ENCODE data around the gene YBEY.

Gene YBEY

GRCh38 chr21:46265736-46266525 lies 20.2 kb upstream of the YBEY start:
- no peak for DNase-seq

GRCh38 chr21:46266946-46267345 lies 19.2 kb upstream of the YBEY start:
- DNase-seq, result no peak

GRCh38 chr21:46268371-46268770 lies 17.8 kb upstream of the YBEY start:
- DNase-seq, result no peak

DNA sequence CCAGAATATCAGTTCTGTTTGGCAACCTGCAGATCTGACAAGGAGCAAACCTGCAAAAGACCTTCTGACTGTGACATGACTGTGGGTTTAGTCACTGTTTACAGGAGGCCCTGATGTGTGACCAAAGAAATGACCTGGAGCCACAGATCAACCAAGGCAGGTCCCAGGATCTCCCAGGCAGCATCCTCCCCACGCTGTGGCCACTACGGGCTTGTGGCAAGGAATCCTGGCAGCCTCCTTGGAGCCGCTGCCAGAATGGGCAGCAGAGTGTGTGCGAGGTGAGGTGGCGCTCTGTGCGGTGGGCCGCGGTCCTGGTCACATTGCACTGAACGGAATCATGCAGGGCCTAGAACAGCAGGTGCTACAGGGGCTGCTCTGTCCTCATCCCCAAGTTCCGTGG lies 16.7 kb upstream of the YBEY start:
- no peak for DNase-seq

- no peak for DNase-seq
Measured at GRCh38 chr21:46273341-46273740, 12.8 kb upstream of the YBEY start.

DNA sequence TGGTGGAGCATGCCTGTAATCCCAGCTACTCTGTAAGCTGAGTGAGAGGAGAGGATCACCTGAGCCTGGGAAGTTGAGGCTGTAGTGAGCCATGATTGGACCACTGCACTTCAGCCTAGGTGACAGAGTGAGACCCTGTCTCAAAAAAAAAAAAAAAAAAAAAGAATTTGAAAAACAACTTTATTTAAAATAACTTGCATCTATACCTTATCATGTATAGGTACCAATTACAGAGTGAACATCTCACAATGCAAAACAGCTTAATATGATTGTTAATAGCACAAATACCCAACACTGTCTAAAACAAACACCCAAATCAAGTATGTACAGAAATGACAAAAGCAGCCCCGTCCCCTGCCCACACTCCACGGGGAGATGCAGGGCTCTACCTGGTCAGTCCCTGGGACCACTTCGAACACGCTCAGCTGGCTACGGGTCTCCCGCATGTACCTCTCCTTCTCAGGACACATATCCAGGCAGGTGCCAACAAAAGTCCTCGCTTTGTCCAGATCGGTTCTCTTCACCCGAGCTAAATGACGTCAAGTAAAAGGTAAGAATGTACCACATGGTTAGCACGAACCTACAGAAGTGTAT lies 11.2 kb upstream of the YBEY start:
- no peak for DNase-seq

GRCh38 chr21:46284077-46284644 lies 2.0 kb upstream of the YBEY start:
- no peak for DNase-seq

GRCh38 chr21:46284733-46285132 lies 1.4 kb upstream of the YBEY start:
- no peak for DNase-seq

DNA sequence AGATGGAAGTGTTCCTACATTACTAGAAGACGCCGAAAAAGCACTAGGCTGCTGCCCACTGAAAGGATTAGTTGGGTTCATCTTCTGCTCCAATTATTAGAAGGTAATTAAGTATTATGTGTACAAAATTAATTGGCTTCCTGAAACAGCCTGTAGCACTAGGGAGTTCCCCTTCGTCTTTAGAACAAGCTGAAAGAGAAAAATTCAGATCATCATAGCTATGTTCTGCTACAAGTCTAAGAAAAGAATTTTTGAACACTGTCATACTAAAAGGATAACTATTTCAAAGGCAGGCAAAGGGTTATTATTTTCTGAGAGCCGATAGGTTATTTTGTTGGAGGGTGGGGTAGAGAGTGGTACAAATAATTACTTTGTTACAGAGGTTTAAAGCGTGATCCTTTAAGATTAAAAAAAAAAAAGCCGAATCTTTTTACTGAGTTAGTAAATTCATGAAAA lies 908 bp upstream of the YBEY start, which contains the start of gene MCM3AP:
Gene MCM3AP (minus strand): TSS at position 406 of the 456 bp plus-strand sequence. CDS start 325 bp downstream, at position 81.
- no peak for DNase-seq

DNA sequence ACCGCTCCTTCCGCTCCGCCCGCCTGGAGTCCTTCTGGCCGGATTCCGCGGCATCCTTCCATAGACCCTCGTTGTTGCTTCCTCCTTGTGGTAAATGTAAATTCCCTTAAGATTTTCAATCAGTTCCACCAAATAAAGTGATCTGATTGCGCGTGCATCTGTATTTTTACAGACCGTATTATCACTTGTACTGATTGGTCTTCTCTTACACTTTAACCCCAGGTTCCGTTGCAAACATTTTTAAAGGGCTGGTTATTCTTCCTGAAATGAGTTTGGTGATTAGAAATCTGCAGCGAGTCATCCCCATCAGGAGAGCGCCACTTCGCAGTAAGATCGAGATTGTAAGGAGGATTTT lies 483 bp downstream of the YBEY start:
- no peak for DNase-seq

DNA sequence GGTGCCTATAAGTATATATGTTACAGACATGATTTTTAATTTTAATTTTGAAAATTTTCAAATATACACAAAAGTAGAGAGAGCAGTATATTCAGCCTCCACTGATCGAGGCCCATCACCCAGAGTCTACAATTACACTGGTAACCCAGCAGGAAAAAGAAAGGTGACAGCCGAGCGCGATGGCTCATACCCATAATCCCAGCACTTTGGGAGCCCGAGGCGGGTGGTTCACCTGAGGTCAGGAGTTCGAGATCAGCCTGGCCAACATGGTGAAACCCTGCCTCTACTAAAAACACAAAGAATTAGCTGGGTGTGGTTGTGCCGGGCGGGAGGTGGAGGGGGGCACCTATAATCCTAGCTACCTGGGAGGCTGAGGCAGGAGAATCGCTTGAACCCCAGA lies 1.4 kb downstream of the YBEY start:
- no peak for DNase-seq

DNA sequence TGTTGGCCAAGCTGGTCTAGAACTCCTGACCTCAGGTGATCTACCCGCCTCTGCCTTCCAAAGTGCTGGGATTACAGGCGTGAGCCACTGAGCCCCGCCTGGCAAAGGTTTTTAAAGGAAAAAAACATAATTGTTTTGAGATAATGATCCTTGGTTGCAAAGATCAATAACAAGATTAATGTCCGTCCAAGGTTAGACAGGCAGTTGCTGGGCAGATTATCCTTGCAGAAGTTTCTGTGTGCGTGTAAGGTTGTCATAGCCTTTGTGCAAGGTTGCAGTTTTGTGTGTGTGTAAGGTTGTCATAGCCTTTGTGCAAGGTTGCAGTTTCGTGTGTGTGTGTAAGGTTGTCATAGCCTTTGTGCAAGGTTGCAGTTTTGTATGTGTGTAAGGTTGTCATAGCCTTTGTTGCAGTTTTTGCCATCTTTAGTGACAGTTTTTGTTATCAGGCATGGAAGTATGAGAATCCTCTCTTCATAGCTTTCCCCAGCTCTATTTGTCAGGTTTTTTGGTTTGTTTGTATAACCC lies 3.6 kb downstream of the YBEY start:
- peak; percentile 75 for DNase-seq

DNA sequence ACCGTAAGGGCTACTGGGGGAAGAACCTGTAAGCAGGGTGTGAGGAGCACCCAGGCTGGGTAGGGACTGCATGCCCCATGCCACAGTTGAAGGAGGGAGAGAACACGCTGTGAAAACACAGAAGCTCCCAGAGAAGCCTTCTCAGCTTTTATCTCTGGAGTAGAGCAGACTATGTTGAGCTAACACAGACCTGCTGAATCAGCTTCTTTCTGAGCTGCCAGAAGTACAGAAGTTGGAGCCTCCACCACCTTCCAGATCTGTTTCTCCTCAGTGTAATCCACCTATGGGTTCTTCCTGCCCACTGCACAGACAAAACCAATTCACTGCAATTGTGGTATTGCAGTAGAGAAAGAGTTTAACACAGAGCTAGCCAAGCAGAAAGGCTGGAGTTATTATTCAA lies 5.4 kb downstream of the YBEY start:
- DNase-seq, result no peak

DNA sequence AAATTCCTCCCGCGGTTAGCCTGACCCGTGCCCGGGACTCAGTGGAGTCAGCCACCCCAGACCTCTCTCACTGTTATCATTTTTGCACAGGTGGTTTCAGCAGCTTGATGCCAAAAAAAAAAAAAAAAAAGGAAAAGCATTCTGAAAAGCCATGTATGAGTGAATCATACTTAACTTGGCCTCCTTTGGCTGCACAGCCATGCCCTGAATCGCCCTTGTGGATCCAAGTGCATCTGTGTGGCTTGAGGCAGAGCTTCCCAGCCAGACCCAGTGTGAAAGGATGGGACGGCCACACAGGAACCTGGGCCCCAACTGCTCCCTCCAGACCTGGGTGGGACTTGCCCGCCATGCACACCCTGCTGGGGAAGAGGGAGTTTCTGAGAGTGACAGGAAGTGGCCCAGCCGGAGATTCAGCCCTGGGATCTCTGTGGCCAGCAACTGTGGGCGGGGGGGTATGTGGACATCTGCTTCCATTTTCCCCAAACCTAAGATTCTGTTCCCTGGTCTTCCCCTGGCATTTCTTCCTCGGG lies 8.6 kb downstream of the YBEY start:
- DNase-seq, result no peak

GRCh38 chr21:46295177-46295770 lies 9.1 kb downstream of the YBEY start:
- no peak for DNase-seq

- no peak for DNase-seq
Measured at GRCh38 chr21:46295996-46296752, 10.0 kb downstream of the YBEY start.

DNA sequence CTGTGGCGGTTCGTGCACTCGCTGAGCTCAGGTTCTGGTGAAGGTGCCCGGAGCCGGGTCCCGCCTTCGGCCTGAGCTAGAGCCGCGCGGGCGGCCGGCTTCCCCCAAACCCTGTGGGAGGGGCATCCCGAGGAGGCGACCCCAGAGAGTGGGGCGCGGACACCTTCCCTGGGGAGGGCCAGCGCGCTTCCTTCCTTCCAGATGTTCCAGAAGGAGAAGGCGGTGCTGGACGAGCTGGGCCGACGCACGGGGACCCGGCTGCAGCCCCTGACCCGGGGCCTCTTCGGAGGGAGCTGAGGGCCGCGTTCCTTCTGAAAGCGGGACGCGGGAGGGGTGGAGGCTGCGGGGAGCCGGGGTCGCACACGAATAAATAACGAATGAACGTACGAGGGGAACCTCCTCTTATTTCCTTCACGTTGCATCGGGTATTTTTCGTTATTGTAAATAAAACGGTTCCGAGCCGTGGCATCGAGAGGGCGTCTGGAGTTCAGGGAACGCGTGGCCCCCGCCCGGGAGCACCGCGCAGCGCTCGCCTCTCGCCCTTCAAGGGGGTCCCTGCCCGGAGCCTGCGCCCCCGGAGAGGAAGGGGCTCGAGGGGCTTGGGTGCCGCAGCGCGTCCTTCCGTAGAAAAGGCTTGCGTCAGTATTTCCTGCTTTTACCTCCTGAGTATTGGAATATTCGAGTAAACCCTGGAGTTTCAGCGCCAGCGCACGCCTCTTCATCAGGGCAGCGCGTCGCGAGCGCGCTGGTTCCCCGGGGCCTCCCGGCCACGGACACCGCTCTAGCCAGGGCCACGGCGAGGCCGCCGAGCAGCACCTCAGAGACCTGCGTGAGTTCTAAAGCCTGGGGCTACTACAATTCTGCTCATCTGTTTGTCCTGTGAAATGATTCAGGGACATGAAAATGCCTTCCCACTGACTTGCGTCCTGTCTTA lies 11.5 kb downstream of the YBEY start:
- DNase-seq, result no peak

DNA sequence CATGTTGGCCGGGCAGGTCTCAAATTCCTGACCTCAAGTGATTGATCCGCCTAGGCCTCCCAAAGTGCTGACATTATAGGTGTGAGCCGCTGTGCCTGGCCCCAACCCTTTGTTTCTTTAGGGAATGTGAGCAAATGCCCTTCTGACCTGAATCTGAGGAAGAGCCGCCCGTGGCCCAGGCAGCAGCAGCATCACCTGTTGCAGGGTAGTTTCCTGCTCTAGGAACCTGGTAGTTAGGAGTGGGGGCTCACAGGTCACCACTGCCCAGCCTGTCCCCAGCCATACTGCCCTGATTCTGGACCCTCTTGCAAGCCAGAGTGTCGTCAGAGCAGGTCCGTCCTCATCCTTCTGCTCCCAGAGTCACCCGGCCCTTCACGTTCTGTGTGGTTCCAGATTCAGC lies 13.0 kb downstream of the YBEY start:
- DNase-seq, result no peak

DNA sequence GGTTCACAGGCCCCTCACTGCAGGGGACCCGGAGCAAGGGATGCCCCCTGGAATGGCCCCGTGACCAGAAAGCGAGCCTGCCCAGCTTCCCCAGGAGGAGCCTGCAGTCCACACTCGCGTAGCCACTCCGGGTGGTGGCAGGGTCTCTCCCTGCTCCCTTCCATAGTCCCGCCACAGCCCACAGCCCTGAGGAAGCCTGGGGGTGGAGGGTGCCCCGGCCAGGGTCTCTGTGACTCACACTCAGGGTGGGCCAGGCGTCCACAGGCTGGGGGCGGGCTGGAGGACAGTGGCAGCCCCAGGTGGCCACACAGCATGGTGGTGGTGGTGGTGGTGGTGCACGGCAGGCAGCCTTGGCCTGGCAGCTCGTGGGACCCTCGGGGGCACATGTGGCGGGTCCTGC lies 15.6 kb downstream of the YBEY start:
- no peak for DNase-seq

DNA sequence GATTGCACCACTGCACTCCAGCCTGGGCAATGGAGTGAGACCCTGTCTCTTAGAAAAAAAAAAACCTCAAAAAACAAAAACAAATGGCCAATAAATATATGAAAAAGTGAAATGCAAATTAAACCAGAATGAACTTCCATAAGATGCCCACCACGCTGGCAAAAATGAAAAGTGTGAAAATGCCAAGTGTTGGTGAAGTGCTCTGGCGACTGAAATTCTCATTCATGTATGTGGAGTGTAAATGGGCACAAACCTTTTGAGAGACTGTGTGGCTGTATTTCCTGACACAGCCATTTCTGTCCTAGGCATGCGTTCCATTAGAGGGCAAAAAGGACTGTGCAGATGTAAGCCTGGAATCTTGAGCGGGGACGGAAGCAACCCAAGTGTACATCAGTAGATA lies 18.3 kb downstream of the YBEY start:
- DNase-seq, result no peak

- DNase-seq, result no peak
Measured at GRCh38 chr21:46304955-46305354, 18.8 kb downstream of the YBEY start.

DNA sequence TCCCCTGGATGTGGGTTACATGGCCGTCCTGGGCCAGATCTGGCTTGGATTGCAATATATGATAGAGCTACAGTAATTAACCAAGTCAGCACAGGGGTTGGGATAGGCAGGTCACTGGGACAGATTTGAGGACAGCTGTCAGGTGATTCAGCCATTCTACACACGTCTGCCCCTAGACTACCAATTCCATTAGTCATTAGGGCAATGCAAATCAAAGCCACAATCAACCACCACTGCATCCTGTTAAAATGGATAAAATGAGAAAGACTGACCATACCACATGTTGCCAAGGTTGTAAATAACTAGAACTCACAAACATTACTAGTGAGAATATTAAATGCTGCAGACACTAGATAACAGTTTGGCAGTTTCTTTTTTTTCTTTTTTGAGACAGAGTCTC lies 21.5 kb downstream of the YBEY start:
- no peak for DNase-seq
